Activated CD8-positive, alpha-beta memory T cell treated with anti-CD3 and anti-CD28 coated beads, Interleukin-2, amount 50 U/mL, for 24 hours (primary cell): ENCODE results near the gene EFNA3.

Source experiments
- DNase-seq: peaks from one replicate; pipeline ENCODE4 v3.0.0-alpha.2; 2020; ENCODE audit errors: extremely low read depth

Gene EFNA3

GRCh38 chr1:155066777-155067176 is 11.9 kb upstream of the EFNA3 start:
- DNase-seq, result no peak

- DNase-seq, result no peak
These were observed 10.0 kb upstream of the EFNA3 start for GRCh38 chr1:155068599-155068998.

DNA sequence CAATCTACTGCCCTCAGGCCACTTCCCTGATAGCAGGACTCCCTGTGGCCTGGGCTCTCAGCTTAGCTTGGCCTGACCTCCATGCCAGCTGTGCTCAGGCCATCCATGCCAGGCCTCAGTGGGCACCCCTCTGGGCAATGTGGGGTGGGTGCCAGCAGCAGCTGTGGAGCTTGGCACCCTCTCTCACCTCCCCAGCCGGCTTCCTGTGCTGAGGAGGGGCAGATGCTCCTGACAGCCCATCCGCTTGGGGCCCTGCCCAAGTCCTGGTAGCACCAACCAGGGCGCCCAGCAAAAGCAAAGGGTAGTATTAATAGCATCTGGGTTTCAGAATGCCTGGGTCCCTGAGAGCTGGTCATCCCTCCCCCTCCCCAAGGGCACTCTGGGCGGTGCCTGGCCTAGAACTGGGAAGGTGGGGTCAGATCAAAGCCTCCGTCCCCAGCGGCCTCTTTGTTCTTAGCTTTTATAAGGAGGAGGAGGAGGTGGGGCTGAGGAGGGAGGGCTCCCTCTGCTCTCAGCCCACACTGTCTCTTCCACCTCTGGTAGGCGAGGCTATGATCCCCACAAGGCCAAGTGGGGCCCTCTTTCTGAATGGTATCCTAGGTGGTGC is 9.0 kb upstream of the EFNA3 start:
- DNase-seq, result no peak

DNA sequence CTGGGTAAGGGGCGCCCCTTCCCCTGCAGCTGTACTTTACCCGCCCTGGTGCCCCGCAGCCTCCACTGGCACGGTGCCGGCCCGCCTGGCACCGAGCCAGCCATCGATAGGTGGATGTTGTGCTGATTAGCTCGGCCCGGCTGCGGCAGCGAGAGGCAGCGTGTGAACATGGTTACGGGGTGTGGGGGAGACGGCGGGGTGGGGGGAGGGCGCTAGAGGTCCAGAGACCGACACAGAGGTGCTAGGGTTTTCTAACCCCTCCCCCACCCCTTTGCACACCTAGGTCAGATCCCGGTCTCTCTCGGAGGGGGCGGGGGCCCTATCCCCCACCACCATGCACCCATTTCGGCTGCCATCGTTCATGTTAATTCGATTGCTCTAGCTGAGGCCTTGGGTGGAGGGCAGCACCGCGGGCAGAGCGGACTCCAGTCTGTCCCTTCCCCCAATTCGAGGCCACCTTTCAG is 8.4 kb upstream of the EFNA3 start:
- no peak for DNase-seq

- peak; percentile 53 for DNase-seq
These were observed 7.7 kb upstream of the EFNA3 start for GRCh38 chr1:155070721-155071569.

DNA sequence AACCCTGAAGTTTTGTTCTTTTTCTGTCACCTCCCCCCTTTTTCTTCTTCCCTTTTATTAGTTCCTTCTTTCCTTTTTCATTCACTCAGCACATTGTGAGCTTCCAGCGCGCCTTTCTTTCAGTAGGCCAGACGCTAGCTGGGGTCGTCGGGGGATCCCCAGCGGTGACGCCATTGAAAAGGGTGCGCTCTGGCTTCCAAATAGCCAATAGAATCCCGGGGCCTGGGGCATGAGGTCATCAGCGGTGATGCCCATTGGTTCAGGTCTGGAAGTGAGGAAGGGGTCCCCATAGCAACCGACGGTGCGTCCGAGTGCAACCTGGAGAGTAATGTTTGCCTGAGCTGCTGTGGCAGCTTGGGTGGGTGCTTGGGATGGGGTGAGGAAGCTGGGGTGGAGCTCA is 6.9 kb upstream of the EFNA3 start:
- no peak for DNase-seq

DNA sequence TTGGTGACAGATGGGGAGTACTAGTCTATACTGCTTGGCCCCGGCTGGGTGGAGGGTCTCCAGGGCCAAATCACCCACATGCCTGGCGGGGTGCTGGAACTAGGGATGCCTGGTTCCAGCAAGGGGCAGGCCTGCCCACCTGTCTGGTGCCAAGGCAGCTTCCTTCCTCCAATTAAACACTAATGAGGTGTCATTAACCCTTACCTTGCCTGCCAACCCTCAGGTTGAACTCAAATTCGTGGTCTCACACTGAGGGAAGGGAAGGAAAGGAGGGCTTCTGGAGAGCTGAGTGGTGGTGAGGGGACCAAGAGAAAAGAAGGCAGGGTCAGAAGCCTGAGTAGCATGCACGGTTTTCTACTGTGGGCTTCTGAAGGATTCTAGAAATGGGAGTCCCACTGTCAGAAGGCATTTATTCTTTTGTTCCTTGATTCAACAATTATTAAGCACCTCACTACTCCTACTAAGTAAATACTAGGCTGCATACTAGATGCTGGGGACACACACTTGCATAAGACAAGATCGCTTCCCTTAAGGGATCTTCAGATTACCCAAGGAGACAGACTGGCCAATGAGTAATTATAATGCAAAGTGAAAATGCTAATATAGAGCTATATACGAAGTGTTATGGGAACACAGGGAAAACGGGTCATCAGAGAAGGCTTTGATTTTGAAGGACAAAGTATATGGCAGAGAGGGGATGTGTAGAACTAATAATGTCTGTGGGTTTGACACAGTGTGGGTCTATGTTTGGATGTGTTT is 5.9 kb upstream of the EFNA3 start:
- no peak for DNase-seq

DNA sequence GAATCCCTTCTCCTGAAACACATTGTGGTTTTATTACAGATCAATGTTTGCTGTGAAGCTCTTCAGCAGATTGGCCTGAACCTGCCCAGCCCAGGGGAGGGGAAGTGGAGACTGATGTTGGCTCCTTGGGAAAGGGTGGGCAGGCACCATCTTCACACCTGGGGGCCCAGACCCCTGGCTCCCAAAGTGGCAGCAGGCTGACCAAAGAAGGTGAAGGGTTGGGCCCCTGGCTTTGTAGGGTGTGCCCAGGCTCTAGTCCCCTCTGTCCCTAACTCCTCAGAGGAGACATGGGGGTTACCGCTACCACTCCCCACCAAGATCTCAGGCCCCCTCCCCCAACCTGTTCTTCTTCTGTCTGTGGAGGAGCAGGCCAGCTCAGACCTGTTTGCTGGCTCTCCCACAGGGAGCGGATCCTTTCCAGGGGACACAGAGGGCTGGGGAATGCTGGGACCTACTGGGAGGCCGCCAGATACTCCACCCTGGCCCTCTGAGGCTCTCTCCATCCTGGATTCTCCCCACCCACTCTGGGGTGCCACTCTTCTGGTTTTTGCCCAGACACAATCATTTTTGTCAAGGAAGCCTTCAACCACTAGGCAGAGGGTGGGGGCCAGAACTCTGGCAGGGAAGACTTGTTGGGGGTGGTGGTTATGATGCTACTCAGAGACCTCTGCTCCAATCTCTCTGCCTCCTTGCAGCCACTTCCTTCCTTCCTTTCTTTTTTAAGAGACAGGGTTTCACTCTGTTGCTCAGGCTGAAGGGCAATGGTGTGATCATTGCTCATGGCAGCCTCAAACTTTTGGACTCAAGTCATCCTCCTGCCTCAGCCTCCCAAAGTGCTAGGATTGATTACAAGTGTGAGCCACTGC is 5.0 kb upstream of the EFNA3 start:
- no peak for DNase-seq

- DNase-seq, result no peak
These were observed 3.1 kb upstream of the EFNA3 start for GRCh38 chr1:155075535-155075934.

DNA sequence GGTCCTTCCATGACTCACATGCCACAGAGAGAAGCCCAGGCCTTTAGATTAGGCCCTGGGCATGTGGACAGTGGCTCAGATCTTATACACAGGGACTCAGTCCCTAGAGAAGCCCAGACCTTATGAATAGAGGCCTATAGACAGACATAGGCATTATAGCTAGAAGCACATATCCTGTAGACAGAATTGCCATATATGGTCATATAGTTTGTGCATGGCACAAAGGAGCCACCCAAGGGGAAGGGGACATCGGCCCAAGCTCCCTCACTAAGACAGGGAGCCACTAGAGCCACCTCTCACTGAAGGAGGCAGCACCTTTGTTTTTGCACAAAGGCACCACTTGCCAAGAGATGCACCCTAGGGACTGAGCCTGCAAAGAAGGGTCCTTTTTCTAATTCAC is 2.3 kb upstream of the EFNA3 start:
- no peak for DNase-seq

GRCh38 chr1:155077346-155077745 is 1.3 kb upstream of the EFNA3 start:
- DNase-seq, result no peak

DNA sequence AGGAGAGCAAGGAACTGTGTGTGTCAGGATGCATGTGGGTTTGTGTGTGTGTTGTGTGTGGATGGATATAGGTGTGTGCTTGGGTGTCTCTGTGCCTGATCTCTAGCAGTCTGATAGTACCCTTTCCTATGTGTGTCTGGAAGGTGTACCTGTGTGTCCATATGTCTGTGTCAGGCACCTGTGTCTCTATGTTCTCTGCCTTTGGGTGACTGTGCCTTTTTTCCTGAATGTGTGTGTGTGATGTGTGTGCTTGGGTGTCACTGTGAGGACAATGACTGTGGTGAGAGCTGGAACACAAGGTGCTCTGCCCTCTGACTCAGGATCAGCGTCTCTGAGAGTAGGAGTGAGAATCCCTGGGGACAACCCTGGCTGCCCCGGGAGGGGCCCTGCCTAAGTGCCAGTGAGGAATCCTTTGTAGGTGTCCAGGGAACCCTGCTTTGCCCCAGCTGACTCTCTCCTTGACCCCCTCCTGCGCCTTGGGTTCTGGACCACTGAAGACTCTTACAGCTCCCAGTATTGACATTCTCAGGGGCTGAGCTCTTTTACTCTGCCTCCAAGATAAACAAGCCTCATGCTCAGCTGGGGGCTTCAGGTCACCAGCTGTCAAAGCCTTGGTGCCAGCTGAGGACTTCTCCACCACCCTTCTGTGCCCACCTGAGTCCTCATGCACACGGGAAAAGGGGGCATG is 735 bp upstream of the EFNA3 start:
- DNase-seq, result no peak

- no peak for DNase-seq
These were observed 511 bp downstream of the EFNA3 start for GRCh38 chr1:155079210-155079486.

- no peak for DNase-seq
These were observed 1.1 kb downstream of the EFNA3 start for GRCh38 chr1:155079487-155080311.

DNA sequence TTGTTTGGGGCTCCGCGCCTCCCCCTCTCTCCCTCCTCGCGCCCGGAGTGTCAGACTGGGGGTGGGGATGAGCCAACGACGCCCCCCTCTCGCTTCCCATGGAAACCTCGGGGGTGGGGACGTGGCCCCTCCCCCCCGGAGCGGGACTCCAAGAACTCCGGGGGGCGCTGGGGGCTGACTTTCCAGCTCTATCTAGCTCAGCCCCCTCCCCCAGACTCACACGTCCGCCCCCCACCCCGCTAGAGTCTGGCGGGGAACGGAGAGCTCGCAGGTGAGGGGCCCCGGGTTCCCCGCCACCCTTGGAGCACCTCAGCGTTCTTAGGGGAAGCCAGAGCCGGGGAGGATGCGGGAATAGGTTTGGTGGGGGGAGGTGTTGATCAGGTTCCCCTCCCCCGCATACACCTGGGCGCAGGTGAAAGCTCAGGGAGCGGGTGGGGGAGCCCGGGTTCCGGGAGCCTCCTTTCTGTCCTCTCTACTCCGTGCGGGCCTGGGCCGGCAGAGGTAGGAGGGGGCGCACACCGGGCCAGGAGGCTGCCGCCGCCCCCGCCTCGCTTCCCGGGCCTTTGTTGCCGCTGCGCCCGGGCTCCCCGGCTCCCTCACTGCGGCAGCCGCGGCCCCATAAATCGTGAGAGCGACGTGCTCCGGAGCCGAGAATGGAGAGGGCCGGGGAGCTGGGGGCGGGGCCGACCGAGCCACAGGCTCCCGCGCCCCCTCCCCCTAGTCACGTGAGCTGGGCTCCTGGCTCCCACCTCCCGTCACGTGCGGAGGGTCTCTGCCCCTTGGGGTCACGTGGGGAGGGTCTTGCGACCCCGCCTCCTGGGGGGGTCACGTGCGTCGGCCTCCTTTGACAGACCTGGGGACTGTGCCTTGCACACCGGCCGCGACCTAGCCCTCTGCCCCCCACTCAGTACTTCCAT is 1.9 kb downstream of the EFNA3 start:
- no peak for DNase-seq

DNA sequence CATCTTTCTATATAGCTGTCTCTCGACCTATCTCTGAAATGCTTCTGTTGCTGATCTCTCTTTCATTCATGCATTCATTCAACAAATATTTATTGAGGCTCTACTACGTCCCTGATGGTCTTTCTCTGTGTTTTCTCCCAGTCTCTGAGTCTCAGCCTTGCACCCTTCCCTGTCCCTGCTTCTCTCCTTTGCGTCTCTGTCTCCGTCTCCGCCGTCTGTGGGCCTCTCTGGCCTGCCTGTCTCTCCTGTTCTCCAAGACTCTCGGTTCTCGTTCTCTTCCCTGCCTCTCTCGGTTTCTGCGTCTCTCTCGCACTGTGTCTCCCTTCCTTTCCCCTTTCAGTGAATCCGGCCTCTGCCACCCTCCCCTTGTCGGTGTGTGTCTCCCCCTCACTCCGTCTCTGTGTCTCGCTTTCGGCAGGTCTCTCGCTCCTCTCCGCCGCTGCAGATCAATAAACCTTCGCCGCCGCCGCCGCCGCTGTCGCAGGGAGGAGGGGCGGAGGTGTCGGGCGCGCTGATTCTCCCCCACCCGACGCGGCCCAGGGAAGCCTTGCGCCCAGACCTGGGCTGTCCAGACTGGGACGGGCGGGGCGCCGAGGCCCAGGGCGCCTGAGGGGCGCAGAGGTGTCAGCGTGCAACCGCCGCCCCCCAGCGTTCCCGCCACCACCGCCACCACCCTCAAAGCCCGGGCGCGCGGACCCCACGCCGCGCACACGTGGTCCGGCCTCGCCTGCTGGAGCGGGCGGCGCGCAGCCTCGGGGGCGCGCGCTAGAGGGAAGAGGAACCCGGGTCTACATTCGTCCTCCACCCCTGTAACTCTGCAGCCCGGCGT is 3.0 kb downstream of the EFNA3 start:
- no peak for DNase-seq

- no peak for DNase-seq
These were observed 3.8 kb downstream of the EFNA3 start for GRCh38 chr1:155082301-155083051.

- no peak for DNase-seq
These were observed 4.5 kb downstream of the EFNA3 start for GRCh38 chr1:155083052-155083541.
